ENCODE results near the gene GOLGA6A. TPM values are rescaled to one million over a fixed set of nuclear protein-coding genes. Genes with fewer than 3 reads are reported as not detected.
"Not testable (repeated sequence)": the region's sequence is repeated elsewhere in the genome, so short reads cannot be mapped to it uniquely, and the experiment has no call there.

Gene GOLGA6A
- total RNA-seq, 1 experiment from 2014 or later: not detected

DNA sequence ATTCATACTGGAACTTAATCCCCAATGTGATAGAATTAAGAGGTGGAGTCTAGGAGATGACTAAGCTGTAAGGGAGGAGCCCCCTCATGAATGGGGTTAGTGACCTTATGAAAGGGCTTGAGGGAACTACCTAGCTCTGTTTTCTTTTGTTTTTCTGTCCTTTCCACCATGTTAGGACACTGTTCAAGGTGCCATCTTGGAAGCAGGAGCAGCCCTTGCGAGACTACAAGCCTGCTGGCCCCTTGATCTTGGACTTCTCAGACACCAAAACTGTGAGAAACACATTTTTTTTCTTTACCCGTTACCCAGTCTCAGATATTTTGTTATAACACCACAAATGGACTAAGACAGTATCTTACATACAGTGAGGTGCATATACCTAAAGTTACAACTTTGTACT, 26.5 kb downstream of the GOLGA6A start:
- TF ChIP-seq, protein P1, sequence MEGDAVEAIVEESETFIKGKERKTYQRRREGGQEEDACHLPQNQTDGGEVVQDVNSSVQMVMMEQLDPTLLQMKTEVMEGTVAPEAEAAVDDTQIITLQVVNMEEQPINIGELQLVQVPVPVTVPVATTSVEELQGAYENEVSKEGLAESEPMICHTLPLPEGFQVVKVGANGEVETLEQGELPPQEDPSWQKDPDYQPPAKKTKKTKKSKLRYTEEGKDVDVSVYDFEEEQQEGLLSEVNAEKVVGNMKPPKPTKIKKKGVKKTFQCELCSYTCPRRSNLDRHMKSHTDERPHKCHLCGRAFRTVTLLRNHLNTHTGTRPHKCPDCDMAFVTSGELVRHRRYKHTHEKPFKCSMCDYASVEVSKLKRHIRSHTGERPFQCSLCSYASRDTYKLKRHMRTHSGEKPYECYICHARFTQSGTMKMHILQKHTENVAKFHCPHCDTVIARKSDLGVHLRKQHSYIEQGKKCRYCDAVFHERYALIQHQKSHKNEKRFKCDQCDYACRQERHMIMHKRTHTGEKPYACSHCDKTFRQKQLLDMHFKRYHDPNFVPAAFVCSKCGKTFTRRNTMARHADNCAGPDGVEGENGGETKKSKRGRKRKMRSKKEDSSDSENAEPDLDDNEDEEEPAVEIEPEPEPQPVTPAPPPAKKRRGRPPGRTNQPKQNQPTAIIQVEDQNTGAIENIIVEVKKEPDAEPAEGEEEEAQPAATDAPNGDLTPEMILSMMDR (IDR thresholded peaks at IDR 0.05; ENCODE audit: unreplicated experiment): no peak
- DNase-seq: no peak
- intact Hi-C loops (cut with micrococcal nuclease; ENCODE audit: unreplicated experiment): no loop called here
- H3K4me1 Mint-ChIP-seq (ENCODE audit: low read depth, unreplicated experiment): peaks cover 21% of the 10 kb centered on the region
- H3K27ac Mint-ChIP-seq (ENCODE audit: unreplicated experiment): no peak overlapping the region
- CTCF ChIA-PET: no interaction called here
- H3K27me3 Mint-ChIP-seq (ENCODE audit: unreplicated experiment): peaks cover 29% of the 10 kb centered on the region
- no peak overlapping the region for H3K4me3 Mint-ChIP-seq (ENCODE audit: low read depth, unreplicated experiment)
- H3K9me3 Mint-ChIP-seq (ENCODE audit: low read depth, unreplicated experiment): no peaks in the 10 kb centered on the region
- H3K36me3 Mint-ChIP-seq (ENCODE audit: insufficient read depth, unreplicated experiment): no peaks in the 10 kb centered on the region
- BruUV-seq (replicated peaks): no TSS peak

DNA sequence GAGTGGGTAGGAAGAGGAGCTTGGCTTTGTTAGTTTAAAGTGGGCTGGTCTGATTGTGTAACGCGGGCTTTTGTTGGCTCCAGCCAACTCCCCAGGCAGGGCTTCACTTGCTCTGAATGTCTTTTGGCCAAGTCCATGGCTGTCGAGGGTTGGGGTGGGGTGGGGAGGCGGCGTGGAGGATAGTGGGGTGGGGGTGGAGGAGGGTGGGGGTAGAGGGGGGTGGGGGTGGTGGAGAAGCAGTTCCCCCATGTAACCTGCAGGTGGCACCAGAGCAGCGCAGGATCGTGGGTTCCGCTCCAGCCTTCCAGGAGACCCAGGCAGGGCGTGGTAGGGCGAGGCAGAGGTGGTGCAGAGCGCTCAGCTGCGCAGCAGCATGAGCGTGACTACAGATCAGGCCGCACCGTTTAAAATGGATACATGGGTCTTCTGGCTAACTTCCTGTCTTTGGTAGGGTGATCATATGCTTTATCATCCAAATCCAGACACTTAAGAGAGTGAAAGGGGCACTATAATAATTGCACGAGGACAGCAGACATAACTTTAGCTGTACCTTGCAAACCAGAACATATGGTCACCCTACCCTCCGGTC, 28.3 kb downstream of the GOLGA6A start:
- Mint-ChIP-seq H3K27ac (ENCODE audit: unreplicated experiment) (no peak overlapping the region), H3K9me3 (ENCODE audit: low read depth, unreplicated experiment) (no peaks in the 10 kb centered on the region), H3K4me1 (ENCODE audit: low read depth, unreplicated experiment) (peaks cover 21% of the 10 kb centered on the region), H3K36me3 (ENCODE audit: insufficient read depth, unreplicated experiment) (no peaks in the 10 kb centered on the region), H3K4me3 (ENCODE audit: low read depth, unreplicated experiment) (no peak overlapping the region), H3K27me3 (ENCODE audit: unreplicated experiment) (peaks cover 17% of the 10 kb centered on the region)
- TF ChIP-seq, protein P1 (IDR thresholded peaks at IDR 0.05; ENCODE audit: unreplicated experiment): peak; percentile 80
- DNase-seq: peak; percentile 83
- intact Hi-C loops (cut with micrococcal nuclease; ENCODE audit: unreplicated experiment): loop anchor here (5.0 kb wide), 2 partner anchors 82 to 253 kb away; no protein-coding TSS in a partner anchor
- CTCF ChIA-PET: interaction anchor here (0.6 to 1.9 kb wide), 8 partner anchors 11 to 292 kb away, joined by 3 to 14 read pairs (median 6); no protein-coding TSS in a partner anchor
- BruUV-seq (replicated peaks): no TSS peak

DNA sequence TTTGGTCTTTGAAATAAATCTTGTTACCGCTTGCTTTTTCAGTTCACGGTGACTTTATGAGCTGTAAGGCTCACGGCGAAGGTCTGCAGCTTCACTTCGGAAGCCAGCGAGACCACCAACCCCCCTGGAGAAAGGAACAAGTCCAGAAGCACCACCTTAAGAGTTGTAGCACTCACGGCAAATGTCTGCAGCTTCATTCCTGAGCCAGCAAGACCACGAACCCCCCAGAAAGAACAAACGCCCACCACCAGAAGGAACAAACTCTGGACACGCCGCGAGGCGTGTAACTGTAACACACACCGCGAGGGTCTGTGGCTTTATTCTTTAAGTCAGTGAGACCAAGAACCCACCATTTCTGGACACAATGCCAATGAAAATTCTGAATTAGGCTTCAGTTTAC, 28.8 kb downstream of the GOLGA6A start:
- H3K36me3 Mint-ChIP-seq (ENCODE audit: insufficient read depth, unreplicated experiment): no peaks in the 10 kb centered on the region
- CTCF ChIA-PET: interaction anchor here (0.6 to 1.9 kb wide), 5 partner anchors 11 to 254 kb away, joined by 3 to 14 read pairs (median 6); no protein-coding TSS in a partner anchor

GRCh38 chr15:74052271-74053260, 29.8 kb downstream of the GOLGA6A start:
- not testable (repeated sequence) for H3K36me3 Mint-ChIP-seq (ENCODE audit: insufficient read depth, unreplicated experiment); BruUV-seq (replicated peaks); H3K27me3 Mint-ChIP-seq (ENCODE audit: unreplicated experiment); H3K4me3 Mint-ChIP-seq (ENCODE audit: low read depth, unreplicated experiment); H3K9me3 Mint-ChIP-seq (ENCODE audit: low read depth, unreplicated experiment); H3K27ac Mint-ChIP-seq (ENCODE audit: unreplicated experiment); DNase-seq
- H3K4me1 Mint-ChIP-seq (ENCODE audit: low read depth, unreplicated experiment): peaks cover 30% of the 10 kb centered on the region
- intact Hi-C loops (cut with micrococcal nuclease; ENCODE audit: unreplicated experiment): loop anchor here (5.0 kb wide), 2 partner anchors 80 to 255 kb away; no protein-coding TSS in a partner anchor
- CTCF ChIA-PET: interaction anchor here (1.1 to 1.9 kb wide), 3 partner anchors 12 to 255 kb away, joined by 6 to 14 read pairs (median 10); no protein-coding TSS in a partner anchor

More for the DNA sequence above, 28.8 kb downstream of the GOLGA6A start:
- intact Hi-C loops (cut with micrococcal nuclease; ENCODE audit: unreplicated experiment): loop anchor here (5.0 kb wide), 2 partner anchors 81 to 254 kb away; no protein-coding TSS in a partner anchor
- Mint-ChIP-seq H3K4me3 (ENCODE audit: low read depth, unreplicated experiment) (no peak overlapping the region), H3K27me3 (ENCODE audit: unreplicated experiment) (peaks cover 12% of the 10 kb centered on the region), H3K27ac (ENCODE audit: unreplicated experiment) (no peak overlapping the region), H3K9me3 (ENCODE audit: low read depth, unreplicated experiment) (no peaks in the 10 kb centered on the region), H3K4me1 (ENCODE audit: low read depth, unreplicated experiment) (peaks cover 21% of the 10 kb centered on the region)
- TF ChIP-seq, protein P1 (IDR thresholded peaks at IDR 0.05; ENCODE audit: unreplicated experiment): no peak
- BruUV-seq (replicated peaks): no TSS peak
- no peak for DNase-seq
